ENCODE results near the gene ICOSLG.
"Not testable (repeated sequence)": the region's sequence is repeated elsewhere in the genome, so short reads cannot be mapped to it uniquely, and the experiment has no call there.

GRCh38 chr21:44249204-44250037 lies 8.7 kb upstream of the ICOSLG start:
- not testable (repeated sequence) for TF ChIP-seq REST (IDR thresholded peaks at IDR 0.05; ENCODE audit: unreplicated experiment); CTCF (conservative IDR thresholded peaks at IDR 0.05; ENCODE audit: low read depth in 2 of 2); POLR2AphosphoS5 (IDR thresholded peaks at IDR 0.05; ENCODE audit: low read depth)

Measured in GM23338 (cell line).